ENCODE data around the gene DDX17. TPM values are rescaled to one million over a fixed set of nuclear protein-coding genes. Genes with fewer than 3 reads are reported as not detected.

DDX17 gene
- polyA plus RNA-seq, 1 donor from 2014 or later, result 996 TPM

DNA sequence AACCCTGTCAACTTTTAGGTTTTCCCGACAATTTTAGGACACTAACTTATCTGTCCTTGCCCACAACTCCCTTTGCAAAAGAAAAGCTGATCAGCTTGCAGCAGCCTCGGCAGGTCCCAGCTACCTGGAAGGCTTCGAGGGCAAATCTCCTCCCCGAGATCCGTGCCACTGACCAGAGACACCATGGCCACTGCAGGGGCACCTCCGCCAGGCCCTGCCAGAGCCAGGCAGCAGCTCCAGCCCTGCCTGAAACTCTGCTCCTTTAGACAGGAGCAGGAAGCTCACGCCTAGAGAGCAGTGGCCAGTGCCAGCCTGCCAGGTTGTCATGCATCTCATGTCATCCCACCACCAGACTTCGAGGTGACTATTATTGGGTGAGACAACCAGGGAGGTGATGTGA, 72.2 kb downstream of the DDX17 start:
- no peaks in the 10 kb centered on the region for H3K9me2 ChIP-seq (ENCODE audit: insufficient read depth, low read length)
- H2AFZ ChIP-seq (ENCODE audit: low read depth, low read length), result no peak overlapping the region
- no peak overlapping the region for H3K27ac ChIP-seq (ENCODE audit: low read length)
- H3K79me2 ChIP-seq (replicated peaks; ENCODE audit: insufficient read depth, low read length), result no peaks in the 10 kb centered on the region
- no peaks in the 10 kb centered on the region for H3F3A ChIP-seq (ENCODE audit: insufficient read depth, low read length, poor library complexity, severe bottlenecking)
- TF ChIP-seq, protein P1, sequence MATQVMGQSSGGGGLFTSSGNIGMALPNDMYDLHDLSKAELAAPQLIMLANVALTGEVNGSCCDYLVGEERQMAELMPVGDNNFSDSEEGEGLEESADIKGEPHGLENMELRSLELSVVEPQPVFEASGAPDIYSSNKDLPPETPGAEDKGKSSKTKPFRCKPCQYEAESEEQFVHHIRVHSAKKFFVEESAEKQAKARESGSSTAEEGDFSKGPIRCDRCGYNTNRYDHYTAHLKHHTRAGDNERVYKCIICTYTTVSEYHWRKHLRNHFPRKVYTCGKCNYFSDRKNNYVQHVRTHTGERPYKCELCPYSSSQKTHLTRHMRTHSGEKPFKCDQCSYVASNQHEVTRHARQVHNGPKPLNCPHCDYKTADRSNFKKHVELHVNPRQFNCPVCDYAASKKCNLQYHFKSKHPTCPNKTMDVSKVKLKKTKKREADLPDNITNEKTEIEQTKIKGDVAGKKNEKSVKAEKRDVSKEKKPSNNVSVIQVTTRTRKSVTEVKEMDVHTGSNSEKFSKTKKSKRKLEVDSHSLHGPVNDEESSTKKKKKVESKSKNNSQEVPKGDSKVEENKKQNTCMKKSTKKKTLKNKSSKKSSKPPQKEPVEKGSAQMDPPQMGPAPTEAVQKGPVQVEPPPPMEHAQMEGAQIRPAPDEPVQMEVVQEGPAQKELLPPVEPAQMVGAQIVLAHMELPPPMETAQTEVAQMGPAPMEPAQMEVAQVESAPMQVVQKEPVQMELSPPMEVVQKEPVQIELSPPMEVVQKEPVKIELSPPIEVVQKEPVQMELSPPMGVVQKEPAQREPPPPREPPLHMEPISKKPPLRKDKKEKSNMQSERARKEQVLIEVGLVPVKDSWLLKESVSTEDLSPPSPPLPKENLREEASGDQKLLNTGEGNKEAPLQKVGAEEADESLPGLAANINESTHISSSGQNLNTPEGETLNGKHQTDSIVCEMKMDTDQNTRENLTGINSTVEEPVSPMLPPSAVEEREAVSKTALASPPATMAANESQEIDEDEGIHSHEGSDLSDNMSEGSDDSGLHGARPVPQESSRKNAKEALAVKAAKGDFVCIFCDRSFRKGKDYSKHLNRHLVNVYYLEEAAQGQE (IDR thresholded peaks at IDR 0.05; ENCODE audit: borderline replicate concordance), result no peak
- no peak for TF ChIP-seq EZH2 (IDR thresholded peaks at IDR 0.05; ENCODE audit: borderline replicate concordance, insufficient read depth, low read length, poor library complexity, severe bottlenecking)
- no peak for TF ChIP-seq EP300 (conservative IDR thresholded peaks at IDR 0.05; ENCODE audit: poor library complexity, severe bottlenecking)
- TF ChIP-seq TAF1 (IDR thresholded peaks at IDR 0.05; ENCODE audit: low read depth), result no peak
- no peak for TF ChIP-seq POLR2AphosphoS5 (IDR thresholded peaks at IDR 0.05)
- TF ChIP-seq SMC3 (conservative IDR thresholded peaks at IDR 0.05; ENCODE audit: poor library complexity), result no peak
- TF ChIP-seq RAD21 (conservative IDR thresholded peaks at IDR 0.05), result no peak
- no peak for TF ChIP-seq MXI1 (conservative IDR thresholded peaks at IDR 0.05; ENCODE audit: poor library complexity, severe bottlenecking)
- TF ChIP-seq, protein P2, sequence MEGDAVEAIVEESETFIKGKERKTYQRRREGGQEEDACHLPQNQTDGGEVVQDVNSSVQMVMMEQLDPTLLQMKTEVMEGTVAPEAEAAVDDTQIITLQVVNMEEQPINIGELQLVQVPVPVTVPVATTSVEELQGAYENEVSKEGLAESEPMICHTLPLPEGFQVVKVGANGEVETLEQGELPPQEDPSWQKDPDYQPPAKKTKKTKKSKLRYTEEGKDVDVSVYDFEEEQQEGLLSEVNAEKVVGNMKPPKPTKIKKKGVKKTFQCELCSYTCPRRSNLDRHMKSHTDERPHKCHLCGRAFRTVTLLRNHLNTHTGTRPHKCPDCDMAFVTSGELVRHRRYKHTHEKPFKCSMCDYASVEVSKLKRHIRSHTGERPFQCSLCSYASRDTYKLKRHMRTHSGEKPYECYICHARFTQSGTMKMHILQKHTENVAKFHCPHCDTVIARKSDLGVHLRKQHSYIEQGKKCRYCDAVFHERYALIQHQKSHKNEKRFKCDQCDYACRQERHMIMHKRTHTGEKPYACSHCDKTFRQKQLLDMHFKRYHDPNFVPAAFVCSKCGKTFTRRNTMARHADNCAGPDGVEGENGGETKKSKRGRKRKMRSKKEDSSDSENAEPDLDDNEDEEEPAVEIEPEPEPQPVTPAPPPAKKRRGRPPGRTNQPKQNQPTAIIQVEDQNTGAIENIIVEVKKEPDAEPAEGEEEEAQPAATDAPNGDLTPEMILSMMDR (IDR thresholded peaks at IDR 0.05; ENCODE audit: poor library complexity, severe bottlenecking), result no peak
- H3K9ac ChIP-seq (ENCODE audit: low read length), result no peak overlapping the region
- H3K36me3 ChIP-seq (ENCODE audit: insufficient read depth, low read length), result no peaks in the 10 kb centered on the region
- H4K20me1 ChIP-seq (ENCODE audit: insufficient read depth), result no peaks in the 10 kb centered on the region
- no peaks in the 10 kb centered on the region for H3K27me3 ChIP-seq (ENCODE audit: insufficient read depth, low read depth, low read length)
- no peak overlapping the region for H3K4me2 ChIP-seq (ENCODE audit: low read length)
- no peak overlapping the region for H3K4me3 ChIP-seq (ENCODE audit: low read length)
- H3K9me3 ChIP-seq (ENCODE audit: low read length), result no peaks in the 10 kb centered on the region

Other genes with a start within 250 kb of the DDX17 start
- 19.7 and 29.3 TPM in 2 replicates for gene TMEM184B, start 233.3 kb downstream of the DDX17 start, polyA plus RNA-seq
- gene CSNK1E, start 188.9 kb downstream of the DDX17 start, polyA plus RNA-seq, result 230 and 254 TPM in 2 replicates
- gene KCNJ4, start 51.1 kb downstream of the DDX17 start, polyA plus RNA-seq, result 1.4 and 1.7 TPM in 2 replicates
- not detected in 2 replicates for gene KDELR3, start 38.2 kb downstream of the DDX17 start, polyA plus RNA-seq
- gene DMC1, start 63.9 kb upstream of the DDX17 start, polyA plus RNA-seq, result 0.14 TPM in 1 of 2 replicates, not detected in the other
- 14.0 and 16.9 TPM in 2 replicates for gene FAM227A, start 150.1 kb upstream of the DDX17 start, polyA plus RNA-seq
- 38.3 and 51.4 TPM in 2 replicates for gene CBY1, start 150.3 kb upstream of the DDX17 start, polyA plus RNA-seq
- 79.1 and 112 TPM in 2 replicates for gene TOMM22, start 175.6 kb upstream of the DDX17 start, polyA plus RNA-seq
- gene JOSD1, start 194.6 kb upstream of the DDX17 start, polyA plus RNA-seq, result 63.5 and 71.3 TPM in 2 replicates
- gene GTPBP1, start 199.6 kb upstream of the DDX17 start, polyA plus RNA-seq, result 31.9 TPM in 2 replicates
- gene SUN2, start 249.7 kb upstream of the DDX17 start, polyA plus RNA-seq, result 156 and 172 TPM in 2 replicates

Data from neural cell (in vitro differentiated cells).